Activated B cell treated with CpG ODN at 0.5 μM for 24 hours (primary cell): Measurements from ENCODE around the gene MGST1. TPM values are rescaled to one million over a fixed set of nuclear protein-coding genes. Genes with fewer than 3 reads are reported as not detected.
"Not testable (repeated sequence)": the region's sequence is repeated elsewhere in the genome, so short reads cannot be mapped to it uniquely, and the experiment has no call there.

Experiments
- ATAC-seq: fragments of 200-7000 bp; cut with Tn5 transposase; one replicate; pipeline ENCODE4 v1.10.0; 2021; ENCODE audit warnings: low read depth, mild to moderate bottlenecking, moderate library complexity
- CTCF ChIA-PET: fragments of 350-600 bp; sonication (Branson Sonifier 250); formaldehyde crosslinking; loops from one replicate; lab custom pipeline; 2021; ENCODE audit warnings: antibody characterized with exemption; lab: Charles Lee
- POLR2A ChIA-PET: fragments of 350-600 bp; sonication (Branson Sonifier 250); formaldehyde crosslinking; loops from one replicate; lab custom pipeline; 2021; ENCODE audit warnings: antibody characterized with exemption; lab: Charles Lee
- DNase-seq: peaks from one replicate; pipeline ENCODE4 v3.0.0; 2022
- H3K27ac Mint-ChIP-seq: one replicate; pipeline ENCODE4 v1.8.0; 2020; ENCODE audit warnings: mixed read lengths
- H3K27me3 Mint-ChIP-seq: one replicate; pipeline ENCODE4 v1.8.0; 2021; ENCODE audit warnings: mixed read lengths
- H3K36me3 Mint-ChIP-seq: one replicate; pipeline ENCODE4 v1.8.0; 2021; ENCODE audit warnings: low read depth, mixed read lengths
- H3K4me1 Mint-ChIP-seq: one replicate; pipeline ENCODE4 v1.8.0; 2021; ENCODE audit warnings: mixed read lengths
- H3K4me3 Mint-ChIP-seq: one replicate; pipeline ENCODE4 v1.8.0; 2020; ENCODE audit warnings: mild to moderate bottlenecking, mixed read lengths
- H3K9me3 Mint-ChIP-seq: one replicate; pipeline ENCODE4 v1.8.0; 2020; ENCODE audit warnings: mixed read lengths
- intact Hi-C: fragments of 100-400 bp; cut with micrococcal nuclease; formaldehyde crosslinking; loops from one replicate; pipeline ENCODE4 v1.15.1; 2024
- total RNA-seq: library from RNA; stranded (reverse); gene quantifications from 2 replicates; pipeline ENCODE4 v1.2.3, GENCODE V29; 2022
- TF ChIP-seq, protein P1 (sequence below): fragments of 200-600 bp; IDR thresholded peaks from one replicate; pipeline ENCODE4 v1.8.0; 2022; ENCODE audit warnings: antibody characterized with exemption, mild to moderate bottlenecking

The MGST1 gene
- total RNA-seq, 1 donor from 2014 or later, result not detected

DNA sequence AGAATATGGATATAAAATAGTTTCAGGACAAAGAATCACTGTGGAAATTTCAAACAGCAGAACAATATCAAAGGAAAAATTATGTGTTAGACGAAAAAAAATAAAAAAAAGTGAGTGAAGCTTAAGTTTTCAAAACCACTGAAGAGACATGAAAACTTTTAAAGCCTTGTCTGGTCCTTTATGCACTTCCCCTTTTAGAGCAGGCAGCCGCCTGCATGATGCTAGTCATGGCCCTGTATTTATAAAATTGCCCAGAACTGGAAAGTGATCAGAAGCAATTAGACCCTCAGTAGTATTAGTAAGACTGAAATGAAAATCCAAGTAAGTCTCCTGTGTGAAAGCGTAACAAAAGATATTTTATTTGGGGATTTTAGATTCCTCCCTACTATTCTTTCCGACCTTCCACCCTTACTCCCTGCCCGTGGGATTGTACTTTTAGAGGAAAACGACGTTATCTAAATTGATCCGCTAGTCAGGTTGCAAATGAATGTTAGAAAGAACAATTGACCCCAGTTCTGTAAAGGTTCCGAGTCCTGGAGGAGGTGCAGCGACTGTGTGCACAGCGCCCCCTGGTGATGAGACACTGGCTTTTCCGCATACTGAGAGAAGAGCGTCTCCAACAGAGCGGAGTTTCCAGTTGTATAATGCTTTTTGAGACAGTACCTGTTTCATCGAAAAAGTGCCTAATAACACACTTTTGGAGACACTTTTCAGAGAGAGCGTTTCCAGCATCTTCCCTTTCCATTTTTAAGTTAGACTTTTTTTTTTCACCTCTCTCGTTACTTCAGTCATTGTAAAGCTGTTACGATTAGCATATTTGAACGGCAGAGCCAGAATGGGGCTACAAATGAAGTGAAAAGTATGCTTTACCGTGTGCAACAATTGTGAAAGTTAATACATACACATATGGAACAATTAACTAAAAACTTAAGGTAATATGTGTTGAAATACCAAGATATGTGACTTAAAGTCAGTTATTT, 12.4 kb downstream of the MGST1 start:
- H3K9me3 Mint-ChIP-seq, result no peaks in the 10 kb centered on the region
- no peaks in the 10 kb centered on the region for H3K36me3 Mint-ChIP-seq
- intact Hi-C loops, result no loop called here
- no peak overlapping the region for H3K4me3 Mint-ChIP-seq
- no peak for ATAC-seq
- ChIA-PET POLR2A (no interaction called here), CTCF (no interaction called here)
- TF ChIP-seq, protein P1, sequence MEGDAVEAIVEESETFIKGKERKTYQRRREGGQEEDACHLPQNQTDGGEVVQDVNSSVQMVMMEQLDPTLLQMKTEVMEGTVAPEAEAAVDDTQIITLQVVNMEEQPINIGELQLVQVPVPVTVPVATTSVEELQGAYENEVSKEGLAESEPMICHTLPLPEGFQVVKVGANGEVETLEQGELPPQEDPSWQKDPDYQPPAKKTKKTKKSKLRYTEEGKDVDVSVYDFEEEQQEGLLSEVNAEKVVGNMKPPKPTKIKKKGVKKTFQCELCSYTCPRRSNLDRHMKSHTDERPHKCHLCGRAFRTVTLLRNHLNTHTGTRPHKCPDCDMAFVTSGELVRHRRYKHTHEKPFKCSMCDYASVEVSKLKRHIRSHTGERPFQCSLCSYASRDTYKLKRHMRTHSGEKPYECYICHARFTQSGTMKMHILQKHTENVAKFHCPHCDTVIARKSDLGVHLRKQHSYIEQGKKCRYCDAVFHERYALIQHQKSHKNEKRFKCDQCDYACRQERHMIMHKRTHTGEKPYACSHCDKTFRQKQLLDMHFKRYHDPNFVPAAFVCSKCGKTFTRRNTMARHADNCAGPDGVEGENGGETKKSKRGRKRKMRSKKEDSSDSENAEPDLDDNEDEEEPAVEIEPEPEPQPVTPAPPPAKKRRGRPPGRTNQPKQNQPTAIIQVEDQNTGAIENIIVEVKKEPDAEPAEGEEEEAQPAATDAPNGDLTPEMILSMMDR, result no peak
- no peak overlapping the region for H3K27ac Mint-ChIP-seq
- H3K4me1 Mint-ChIP-seq, result no peaks in the 10 kb centered on the region
- no peak for DNase-seq
- H3K27me3 Mint-ChIP-seq, result no peaks in the 10 kb centered on the region

DNA sequence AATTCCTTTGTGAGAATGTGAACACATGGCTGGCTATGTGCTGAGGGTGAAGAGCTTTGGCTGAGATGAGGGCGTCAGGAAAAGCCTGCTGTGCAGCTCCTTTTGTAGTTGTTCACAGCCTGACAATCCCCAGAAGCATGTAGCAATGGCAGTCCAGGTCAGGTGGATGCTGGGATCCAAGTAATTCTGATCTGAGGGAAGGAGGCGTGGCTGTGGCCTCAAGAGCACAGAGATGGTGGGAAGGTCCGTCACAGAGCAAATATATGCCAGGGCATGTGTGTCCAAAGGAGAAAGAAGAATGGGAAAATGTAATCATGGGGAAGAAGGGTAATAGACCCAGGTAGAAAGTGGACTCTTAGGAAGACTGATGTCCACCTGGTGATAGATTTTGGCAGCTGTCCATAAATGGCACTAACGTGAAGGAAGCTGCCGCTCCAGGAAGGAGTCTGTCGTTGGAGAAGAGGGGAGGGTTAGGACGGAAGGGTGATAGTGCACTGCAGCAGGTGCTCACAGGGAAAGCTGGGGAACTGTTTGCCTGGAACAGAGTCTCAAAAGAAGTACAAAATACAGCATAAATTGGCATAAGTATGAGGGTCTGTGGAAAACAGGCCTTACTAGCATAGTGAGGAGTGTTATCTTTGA, 13.8 kb downstream of the MGST1 start:
- no peak overlapping the region for H3K27ac Mint-ChIP-seq
- H3K9me3 Mint-ChIP-seq, result no peaks in the 10 kb centered on the region
- no peaks in the 10 kb centered on the region for H3K4me1 Mint-ChIP-seq
- intact Hi-C loops, result no loop called here
- DNase-seq (no peak), ATAC-seq (no peak)
- TF ChIP-seq, protein P1, result no peak
- ChIA-PET CTCF (interaction anchor here (1.0 kb wide), 1 partner anchor 285 kb away, joined by 3 read pairs; no protein-coding TSS in a partner anchor), POLR2A (no interaction called here)
- H3K27me3 Mint-ChIP-seq, result no peaks in the 10 kb centered on the region
- H3K4me3 Mint-ChIP-seq, result no peak overlapping the region
- H3K36me3 Mint-ChIP-seq, result no peaks in the 10 kb centered on the region

DNA sequence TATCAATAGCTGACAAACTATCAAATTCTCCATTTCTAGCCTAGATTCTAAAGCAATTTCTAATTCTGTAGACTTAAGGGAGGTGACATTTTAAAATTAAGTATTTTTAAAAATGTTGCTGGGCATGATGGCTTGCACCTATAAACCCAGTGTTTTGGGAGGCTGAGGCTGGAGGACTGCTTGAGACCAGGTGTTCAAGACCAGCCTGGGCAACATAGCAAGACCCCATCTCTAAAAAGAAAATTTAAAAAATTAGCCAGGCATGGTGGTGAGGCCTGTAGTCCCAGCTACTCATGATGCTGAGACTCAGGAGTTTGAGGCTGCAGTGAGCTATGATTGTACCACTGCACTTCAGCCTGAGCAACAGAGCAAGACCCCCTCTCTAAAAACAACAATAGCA, 15.1 kb downstream of the MGST1 start:
- peaks cover 2% of the 10 kb centered on the region for H3K9me3 Mint-ChIP-seq
- H3K4me1 Mint-ChIP-seq, result no peaks in the 10 kb centered on the region
- DNase-seq (no peak), ATAC-seq (no peak)
- H3K27ac Mint-ChIP-seq, result no peak overlapping the region
- CTCF ChIA-PET, result no interaction called here
- POLR2A ChIA-PET, result no interaction called here
- no peaks in the 10 kb centered on the region for H3K27me3 Mint-ChIP-seq
- H3K36me3 Mint-ChIP-seq, result no peaks in the 10 kb centered on the region
- intact Hi-C loops, result no loop called here
- TF ChIP-seq, protein P1, result no peak
- no peak overlapping the region for H3K4me3 Mint-ChIP-seq

DNA sequence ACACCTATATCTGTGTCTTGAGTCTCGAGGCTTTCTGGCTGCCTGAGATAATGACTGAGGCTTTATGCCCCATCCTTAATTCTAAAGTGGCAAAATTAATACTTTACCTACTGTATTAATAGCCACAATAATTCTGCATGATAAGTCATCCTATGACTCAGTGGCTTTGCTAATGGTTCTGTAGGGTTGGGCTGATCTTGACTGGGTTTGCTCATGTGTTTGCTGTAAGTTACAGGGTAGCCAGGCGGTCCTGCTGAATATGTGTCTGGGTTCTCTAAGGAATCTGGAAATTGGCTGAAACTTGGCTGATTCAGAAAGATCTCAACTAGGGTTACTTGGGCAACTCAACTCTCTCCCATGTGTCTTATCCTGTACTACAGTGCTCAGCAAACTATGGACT, 21.7 kb downstream of the MGST1 start:
- no peak overlapping the region for H3K4me3 Mint-ChIP-seq
- ChIA-PET CTCF (no interaction called here), POLR2A (no interaction called here)
- intact Hi-C loops, result no loop called here
- ATAC-seq (no peak), DNase-seq (no peak)
- no peaks in the 10 kb centered on the region for H3K4me1 Mint-ChIP-seq
- TF ChIP-seq, protein P1, result no peak
- H3K36me3 Mint-ChIP-seq, result no peaks in the 10 kb centered on the region
- H3K27me3 Mint-ChIP-seq, result no peaks in the 10 kb centered on the region
- H3K9me3 Mint-ChIP-seq, result peaks cover 2% of the 10 kb centered on the region
- H3K27ac Mint-ChIP-seq, result no peak overlapping the region

DNA sequence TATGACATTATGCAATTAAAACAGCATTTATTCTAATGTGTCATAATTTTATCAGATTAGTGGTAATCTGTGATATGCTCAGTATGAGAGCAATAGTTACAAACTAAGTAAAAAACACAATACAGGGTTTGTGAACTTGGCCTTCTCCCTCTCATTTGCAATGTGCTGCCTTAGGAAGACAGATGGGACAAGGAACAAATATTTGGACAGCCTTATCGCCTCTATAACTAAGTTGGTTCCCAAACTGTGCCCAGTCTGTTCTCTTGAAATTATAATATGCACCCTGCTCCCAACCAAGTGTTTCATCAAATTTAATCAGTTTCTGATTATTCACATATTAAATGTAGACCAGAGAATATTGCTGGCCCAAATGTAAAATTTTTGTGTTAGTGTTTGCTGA, 22.7 kb downstream of the MGST1 start:
- H3K36me3 Mint-ChIP-seq, result no peaks in the 10 kb centered on the region
- ChIA-PET CTCF (no interaction called here), POLR2A (no interaction called here)
- no peaks in the 10 kb centered on the region for H3K4me1 Mint-ChIP-seq
- H3K27ac Mint-ChIP-seq, result no peak overlapping the region
- no peak for DNase-seq
- TF ChIP-seq, protein P1, result no peak
- no peak for ATAC-seq
- intact Hi-C loops, result no loop called here
- H3K27me3 Mint-ChIP-seq, result no peaks in the 10 kb centered on the region
- H3K4me3 Mint-ChIP-seq, result no peak overlapping the region
- H3K9me3 Mint-ChIP-seq, result peaks cover 2% of the 10 kb centered on the region

DNA sequence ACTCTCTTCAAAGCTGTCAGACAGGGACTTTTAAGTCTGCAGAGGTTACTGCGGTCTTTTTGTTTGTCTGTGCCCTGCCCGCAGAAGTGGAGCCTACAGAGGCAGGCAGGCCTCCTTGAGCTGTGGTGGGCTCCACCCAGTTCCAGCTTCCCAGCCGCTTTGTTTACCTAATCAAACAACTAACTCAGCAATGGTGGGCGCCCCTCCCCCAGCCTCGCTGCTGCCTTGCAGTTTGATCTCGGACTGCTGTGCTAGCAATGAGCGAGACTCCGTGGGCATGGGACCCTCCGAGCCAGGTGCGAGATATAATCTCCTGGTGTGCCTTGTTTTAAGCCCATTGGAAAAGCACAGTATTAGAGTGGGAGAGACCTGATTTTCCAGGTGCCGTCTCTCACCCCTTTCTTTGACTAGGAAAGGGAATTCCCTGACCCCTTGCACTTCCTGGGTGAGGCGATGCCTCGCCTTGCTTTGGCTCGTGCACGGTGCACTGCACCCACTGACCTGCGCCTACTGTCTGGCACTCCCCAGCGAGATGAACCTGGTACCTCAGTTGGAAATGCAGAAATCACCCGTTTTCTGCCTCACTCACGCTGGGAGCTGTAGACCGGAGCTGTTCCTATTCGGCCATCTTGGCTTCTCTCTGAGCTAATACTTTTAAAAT, 35.3 kb downstream of the MGST1 start:
- H3K4me3 Mint-ChIP-seq, H3K27me3 Mint-ChIP-seq, POLR2A ChIA-PET, H3K9me3 Mint-ChIP-seq, H3K27ac Mint-ChIP-seq, intact Hi-C loops, CTCF ChIA-PET, H3K36me3 Mint-ChIP-seq, DNase-seq, H3K4me1 Mint-ChIP-seq, ATAC-seq: not testable (repeated sequence)
